SK-N-SH (cell line): ENCODE data around the gene FBXO34. TPM values are rescaled to one million over a fixed set of nuclear protein-coding genes. Genes with fewer than 3 reads are reported as not detected.

Experiments used
- CTCF ChIA-PET: fragments of 300-600, 350-600 bp; formaldehyde crosslinking; extraction: SDS; loops from one replicate; lab custom pipeline; 2021; lab: Yijun Ruan, JAX
- POLR2A ChIA-PET: fragments of 350-600 bp; sonication (Branson Sonifier 250); formaldehyde crosslinking; extraction: SDS; loops from one replicate; lab custom pipeline; 2020; ENCODE audit warnings: antibody characterized with exemption, inconsistent platforms; lab: Yijun Ruan, JAX
- DNase-seq: peaks from one replicate; pipeline ENCODE4 v3.0.0; 2012
- H2AFZ ChIP-seq: fragments of 200-600 bp; sonication (generic); 2 replicates; pipeline ENCODE4 v1.8.1; 2016; ENCODE audit warnings: antibody characterized with exemption, mild to moderate bottlenecking, low read depth
- H3F3A ChIP-seq: fragments of 200-600 bp; sonication (generic); replicated peaks from 2 replicates; pipeline ENCODE3; 2016; ENCODE audit warnings: antibody characterized with exemption, mild to moderate bottlenecking; ENCODE audit not compliant: insufficient read depth
- H3K27ac ChIP-seq, 2 experiments: fragments of 200-500 bp in 1 of 2; fragments of 200-600 bp in 1 of 2; sonication (Bioruptor generic) in 1 of 2; sonication (generic), shearing (Covaris generic) in 1 of 2; 2 replicates each; pipeline versions ENCODE4 v1.5.1 to v1.6.1; 2014 to 2016; ENCODE audit warnings: low read depth in 2 of 2, inconsistent platforms in 1 of 2, low read length in 1 of 2, mild to moderate bottlenecking in 1 of 2, mixed read lengths in 1 of 2
- H3K27me3 ChIP-seq: fragments of 200-600 bp; sonication (generic), shearing (Covaris generic); 2 replicates; pipeline ENCODE4 v1.6.1; 2016; ENCODE audit warnings: mixed run types; ENCODE audit not compliant: insufficient read depth
- H3K36me3 ChIP-seq, 2 experiments: fragments of 200-500 bp in 1 of 2; fragments of 200-600 bp in 1 of 2; sonication (Bioruptor generic) in 1 of 2; sonication (generic) in 1 of 2; replicated peaks in 1 of 2; 2 replicates each; pipeline versions ENCODE3 to v1.5.1; 2014 to 2016; ENCODE audit warnings: low read length in 1 of 2, mild to moderate bottlenecking in 1 of 2; ENCODE audit not compliant: insufficient read depth in 2 of 2, control insufficient read depth in 1 of 2
- H3K4me1 ChIP-seq, 2 experiments: fragments of 200-500 bp in 1 of 2; fragments of 200-600 bp in 1 of 2; sonication (Bioruptor generic) in 1 of 2; sonication (generic), shearing (Covaris generic) in 1 of 2; 2 replicates each; pipeline versions ENCODE4 v1.5.1 to v1.6.1; 2014 to 2016; ENCODE audit warnings: low read depth in 1 of 2, low read length in 1 of 2, mixed run types in 1 of 2; ENCODE audit not compliant: insufficient read depth in 2 of 2, control insufficient read depth in 1 of 2
- H3K4me2 ChIP-seq: fragments of 200-600 bp; sonication (generic), shearing (Covaris generic); 2 replicates; pipeline ENCODE4 v1.6.1; 2017; ENCODE audit warnings: mixed run types
- H3K4me3 ChIP-seq, 2 experiments: fragments of 200-500 bp in 1 of 2; fragments of 200-600 bp in 1 of 2; sonication (Bioruptor generic) in 1 of 2; sonication (generic), shearing (Covaris generic) in 1 of 2; 2 replicates each; pipeline versions ENCODE4 v1.5.1 to v1.8.1; 2014 to 2016; ENCODE audit warnings: low read depth in 2 of 2, inconsistent platforms in 1 of 2, low read length in 1 of 2, mild to moderate bottlenecking in 1 of 2, mixed read lengths in 1 of 2, moderate library complexity in 1 of 2
- H3K79me2 ChIP-seq: fragments of 200-600 bp; sonication (generic); 2 replicates; pipeline ENCODE4 v1.8.1; 2017; ENCODE audit warnings: mild to moderate bottlenecking; ENCODE audit not compliant: insufficient read depth
- H3K9ac ChIP-seq: fragments of 200-600 bp; sonication (generic); 2 replicates; pipeline ENCODE4 v1.6.1; 2017; ENCODE audit warnings: mixed run types
- H3K9me2 ChIP-seq: fragments of 200-600 bp; sonication (generic); 2 replicates; pipeline ENCODE4 v1.6.1; 2017; ENCODE audit warnings: mixed run types
- H3K9me3 ChIP-seq: fragments of 200-600 bp; sonication (generic); 2 replicates; pipeline ENCODE4 v1.6.1; 2017; ENCODE audit warnings: mixed run types, mild to moderate bottlenecking, moderate library complexity
- H4K20me1 ChIP-seq: fragments of 200-600 bp; sonication (generic); 2 replicates; pipeline ENCODE4 v1.6.1; 2017; ENCODE audit warnings: mild to moderate bottlenecking, mixed run types; ENCODE audit not compliant: insufficient read depth
- CHD2 ChIP-seq: fragments of 150-350 bp; IDR thresholded peaks from 2 replicates; pipeline ENCODE4 v1.6.1; 2018; ENCODE audit warnings: low read length; ENCODE audit not compliant: partially characterized antibody
- ELF1 ChIP-seq: IDR thresholded peaks from 2 replicates; pipeline ENCODE4 v1.4.0; 2012
- EZH2phosphoT487 ChIP-seq: fragments of 200-600 bp; sonication (generic); IDR thresholded peaks from 2 replicates; pipeline ENCODE4 v1.6.1; 2017; ENCODE audit warnings: low read depth, mixed run types, mild to moderate bottlenecking, antibody characterized with exemption, moderate library complexity, borderline replicate concordance
- FOXJ3 ChIP-seq: sonication (generic); formaldehyde crosslinking; IDR thresholded peaks from 2 replicates; pipeline ENCODE4 v1.5.1; 2020; ENCODE audit warnings: mild to moderate bottlenecking, missing genetic modification reagents
- JUND ChIP-seq: IDR thresholded peaks from 2 replicates; pipeline ENCODE4 v1.4.0; 2012
- MEF2A ChIP-seq: IDR thresholded peaks from 2 replicates; pipeline ENCODE4 v1.4.0; 2012; ENCODE audit warnings: low read depth, borderline replicate concordance
- NFIC ChIP-seq: IDR thresholded peaks from 2 replicates; pipeline ENCODE4 v1.4.0; 2012; ENCODE audit warnings: borderline replicate concordance
- NRF1 ChIP-seq: IDR thresholded peaks from 2 replicates; pipeline ENCODE4 v1.6.1; 2012; ENCODE audit warnings: low read depth, mild to moderate bottlenecking, low read length
- POLR2AphosphoS5 ChIP-seq: IDR thresholded peaks from 2 replicates; pipeline ENCODE4 v1.6.1; 2012; ENCODE audit warnings: low read depth, low read length
- RFX5 ChIP-seq: IDR thresholded peaks from 2 replicates; pipeline ENCODE4 v1.6.1; 2012; ENCODE audit warnings: mild to moderate bottlenecking, improper control_type of control experiment, low read length
- SIN3A ChIP-seq: IDR thresholded peaks from 2 replicates; pipeline ENCODE4 v1.6.1; 2012; ENCODE audit warnings: low read depth, mild to moderate bottlenecking, low read length, moderate library complexity, borderline replicate concordance
- TAF1 ChIP-seq: IDR thresholded peaks from 2 replicates; pipeline ENCODE4 v1.6.1; 2012; ENCODE audit warnings: low read depth, mild to moderate bottlenecking, low read length, moderate library complexity, borderline replicate concordance
- TCF12 ChIP-seq: IDR thresholded peaks from 2 replicates; pipeline ENCODE4 v1.4.0; 2012
- WGBS: methylation state at CpG from one replicate; pipeline ENCODE4 v1.1.6; 2017; ENCODE audit warnings: low lambda C conversion rate; 5-methylcytosine and 5-hydroxymethylcytosine counted together
- polyA plus RNA-seq, 3 experiments: library from polyadenylated mRNA; depleted of rRNA; stranded (reverse); fragments of >200 nt; gene quantifications; 2 replicates each; pipeline ENCODE4 v1.2.3, GENCODE V29; 2012
- TF ChIP-seq, protein P1 (sequence below): IDR thresholded peaks from 2 replicates; pipeline ENCODE4 v1.4.0; 2012; ENCODE audit warnings: low read depth, borderline replicate concordance
- TF ChIP-seq, protein P2 (sequence below): IDR thresholded peaks from 2 replicates; pipeline ENCODE4 v1.6.1; 2012; ENCODE audit warnings: mild to moderate bottlenecking, low read depth, low read length, moderate library complexity
- TF ChIP-seq, protein P3 (sequence below): fragments of 150-350 bp; IDR thresholded peaks from 2 replicates; pipeline ENCODE4 v1.6.1; 2017; ENCODE audit warnings: antibody characterized with exemption, low read length, low read depth, borderline replicate concordance
- TF ChIP-seq, protein P4 (sequence below): IDR thresholded peaks from 2 replicates; pipeline ENCODE4; 2012
- TF ChIP-seq, protein P5 (sequence below): IDR thresholded peaks from 2 replicates; pipeline ENCODE4 v1.4.0; 2012; ENCODE audit warnings: low read depth, borderline replicate concordance

Gene FBXO34
- polyA plus RNA-seq, 1 of the 3 experiments (the other 2 are of a cell fraction) = 10.0 TPM

DNA sequence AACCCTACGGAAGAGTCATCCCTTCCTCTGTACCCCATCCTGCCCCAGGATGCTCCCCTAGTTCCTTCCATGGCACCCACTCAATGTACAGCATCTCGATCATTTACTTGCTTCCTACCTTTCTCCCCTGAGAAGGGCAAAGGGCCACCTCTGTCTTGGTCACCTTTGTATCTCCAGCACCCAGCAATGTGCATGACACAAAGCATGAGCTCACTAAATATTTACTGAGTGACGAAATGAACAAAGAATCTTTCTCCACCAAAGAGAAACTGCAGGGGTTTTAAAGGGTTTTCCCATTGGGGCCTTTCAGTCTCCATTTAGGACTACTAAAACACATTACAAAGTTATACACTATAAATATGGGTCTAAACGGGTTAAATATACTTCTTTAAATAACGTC lies 109.8 kb downstream of the FBXO34 start:
- TF ChIP-seq NRF1 (no peak), ELF1 (no peak), NFIC (no peak), FOXJ3 (CRISPR knock-in tag) (no peak), EZH2phosphoT487 (no peak), CHD2 (no peak), POLR2AphosphoS5 (no peak), RFX5 (no peak)
- TF ChIP-seq, protein P1, sequence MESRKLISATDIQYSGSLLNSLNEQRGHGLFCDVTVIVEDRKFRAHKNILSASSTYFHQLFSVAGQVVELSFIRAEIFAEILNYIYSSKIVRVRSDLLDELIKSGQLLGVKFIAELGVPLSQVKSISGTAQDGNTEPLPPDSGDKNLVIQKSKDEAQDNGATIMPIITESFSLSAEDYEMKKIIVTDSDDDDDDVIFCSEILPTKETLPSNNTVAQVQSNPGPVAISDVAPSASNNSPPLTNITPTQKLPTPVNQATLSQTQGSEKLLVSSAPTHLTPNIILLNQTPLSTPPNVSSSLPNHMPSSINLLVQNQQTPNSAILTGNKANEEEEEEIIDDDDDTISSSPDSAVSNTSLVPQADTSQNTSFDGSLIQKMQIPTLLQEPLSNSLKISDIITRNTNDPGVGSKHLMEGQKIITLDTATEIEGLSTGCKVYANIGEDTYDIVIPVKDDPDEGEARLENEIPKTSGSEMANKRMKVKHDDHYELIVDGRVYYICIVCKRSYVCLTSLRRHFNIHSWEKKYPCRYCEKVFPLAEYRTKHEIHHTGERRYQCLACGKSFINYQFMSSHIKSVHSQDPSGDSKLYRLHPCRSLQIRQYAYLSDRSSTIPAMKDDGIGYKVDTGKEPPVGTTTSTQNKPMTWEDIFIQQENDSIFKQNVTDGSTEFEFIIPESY = no peak
- POLR2A ChIA-PET = no interaction called here
- 86% methylated on average over 5 of the region's 5 CpGs for WGBS

DNA sequence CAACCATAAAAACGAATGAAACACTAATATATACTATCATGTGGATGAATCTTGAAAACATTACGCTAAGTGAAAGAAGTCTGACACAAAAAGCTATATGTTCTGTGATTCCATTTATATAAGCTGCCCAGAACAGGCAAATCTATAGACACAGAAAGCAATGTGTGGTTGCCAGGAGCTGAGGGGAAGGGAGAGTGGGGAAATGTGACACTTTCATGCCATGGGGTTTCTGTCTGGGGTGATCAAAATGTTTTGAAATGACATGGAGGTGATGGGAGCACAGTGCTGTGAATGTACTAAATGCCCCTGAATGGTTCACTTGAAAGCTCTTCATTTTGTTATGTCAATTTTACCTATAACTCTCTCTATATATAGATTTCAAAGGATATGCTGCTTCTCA lies 110.3 kb downstream of the FBXO34 start:
- H3K27me3 ChIP-seq = no peaks in the 10 kb centered on the region
- no peak overlapping the region for H3K4me3 ChIP-seq
- 93% methylated on average over 2 of the region's 2 CpGs for WGBS
- no peak overlapping the region for H3K27ac ChIP-seq
- H3K9me2 ChIP-seq = no peaks in the 10 kb centered on the region
- H3K4me1 ChIP-seq = no peaks in the 10 kb centered on the region
- no peaks in the 10 kb centered on the region for H3K79me2 ChIP-seq
- no peak for DNase-seq
- ChIA-PET POLR2A (no interaction called here), CTCF (interaction anchor here (0.7 to 1.5 kb wide), 2 partner anchors 25 to 111 kb away, joined by 3 to 4 read pairs; no protein-coding TSS in a partner anchor)
- H2AFZ ChIP-seq = no peak overlapping the region
- H4K20me1 ChIP-seq = no peaks in the 10 kb centered on the region
- H3K36me3 ChIP-seq = peaks cover 25 to 28% of the 10 kb centered on the region in 2 experiments
- H3F3A ChIP-seq = no peaks in the 10 kb centered on the region
- no peak overlapping the region for H3K9ac ChIP-seq
- no peak overlapping the region for H3K4me2 ChIP-seq
- no peaks in the 10 kb centered on the region for H3K9me3 ChIP-seq
- TF ChIP-seq JUND (no peak), POLR2AphosphoS5 (no peak), TAF1 (no peak), SIN3A (no peak), TCF12 (no peak), MEF2A (no peak)
- TF ChIP-seq, protein P1 = no peak
- TF ChIP-seq, protein P2, sequence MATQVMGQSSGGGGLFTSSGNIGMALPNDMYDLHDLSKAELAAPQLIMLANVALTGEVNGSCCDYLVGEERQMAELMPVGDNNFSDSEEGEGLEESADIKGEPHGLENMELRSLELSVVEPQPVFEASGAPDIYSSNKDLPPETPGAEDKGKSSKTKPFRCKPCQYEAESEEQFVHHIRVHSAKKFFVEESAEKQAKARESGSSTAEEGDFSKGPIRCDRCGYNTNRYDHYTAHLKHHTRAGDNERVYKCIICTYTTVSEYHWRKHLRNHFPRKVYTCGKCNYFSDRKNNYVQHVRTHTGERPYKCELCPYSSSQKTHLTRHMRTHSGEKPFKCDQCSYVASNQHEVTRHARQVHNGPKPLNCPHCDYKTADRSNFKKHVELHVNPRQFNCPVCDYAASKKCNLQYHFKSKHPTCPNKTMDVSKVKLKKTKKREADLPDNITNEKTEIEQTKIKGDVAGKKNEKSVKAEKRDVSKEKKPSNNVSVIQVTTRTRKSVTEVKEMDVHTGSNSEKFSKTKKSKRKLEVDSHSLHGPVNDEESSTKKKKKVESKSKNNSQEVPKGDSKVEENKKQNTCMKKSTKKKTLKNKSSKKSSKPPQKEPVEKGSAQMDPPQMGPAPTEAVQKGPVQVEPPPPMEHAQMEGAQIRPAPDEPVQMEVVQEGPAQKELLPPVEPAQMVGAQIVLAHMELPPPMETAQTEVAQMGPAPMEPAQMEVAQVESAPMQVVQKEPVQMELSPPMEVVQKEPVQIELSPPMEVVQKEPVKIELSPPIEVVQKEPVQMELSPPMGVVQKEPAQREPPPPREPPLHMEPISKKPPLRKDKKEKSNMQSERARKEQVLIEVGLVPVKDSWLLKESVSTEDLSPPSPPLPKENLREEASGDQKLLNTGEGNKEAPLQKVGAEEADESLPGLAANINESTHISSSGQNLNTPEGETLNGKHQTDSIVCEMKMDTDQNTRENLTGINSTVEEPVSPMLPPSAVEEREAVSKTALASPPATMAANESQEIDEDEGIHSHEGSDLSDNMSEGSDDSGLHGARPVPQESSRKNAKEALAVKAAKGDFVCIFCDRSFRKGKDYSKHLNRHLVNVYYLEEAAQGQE = no peak
- TF ChIP-seq, protein P3, sequence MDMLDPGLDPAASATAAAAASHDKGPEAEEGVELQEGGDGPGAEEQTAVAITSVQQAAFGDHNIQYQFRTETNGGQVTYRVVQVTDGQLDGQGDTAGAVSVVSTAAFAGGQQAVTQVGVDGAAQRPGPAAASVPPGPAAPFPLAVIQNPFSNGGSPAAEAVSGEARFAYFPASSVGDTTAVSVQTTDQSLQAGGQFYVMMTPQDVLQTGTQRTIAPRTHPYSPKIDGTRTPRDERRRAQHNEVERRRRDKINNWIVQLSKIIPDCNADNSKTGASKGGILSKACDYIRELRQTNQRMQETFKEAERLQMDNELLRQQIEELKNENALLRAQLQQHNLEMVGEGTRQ = no peak
- TF ChIP-seq, protein P4, sequence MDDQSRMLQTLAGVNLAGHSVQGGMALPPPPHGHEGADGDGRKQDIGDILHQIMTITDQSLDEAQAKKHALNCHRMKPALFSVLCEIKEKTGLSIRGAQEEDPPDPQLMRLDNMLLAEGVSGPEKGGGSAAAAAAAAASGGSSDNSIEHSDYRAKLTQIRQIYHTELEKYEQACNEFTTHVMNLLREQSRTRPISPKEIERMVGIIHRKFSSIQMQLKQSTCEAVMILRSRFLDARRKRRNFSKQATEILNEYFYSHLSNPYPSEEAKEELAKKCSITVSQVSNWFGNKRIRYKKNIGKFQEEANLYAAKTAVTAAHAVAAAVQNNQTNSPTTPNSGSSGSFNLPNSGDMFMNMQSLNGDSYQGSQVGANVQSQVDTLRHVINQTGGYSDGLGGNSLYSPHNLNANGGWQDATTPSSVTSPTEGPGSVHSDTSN = no peak
- TF ChIP-seq, protein P5, sequence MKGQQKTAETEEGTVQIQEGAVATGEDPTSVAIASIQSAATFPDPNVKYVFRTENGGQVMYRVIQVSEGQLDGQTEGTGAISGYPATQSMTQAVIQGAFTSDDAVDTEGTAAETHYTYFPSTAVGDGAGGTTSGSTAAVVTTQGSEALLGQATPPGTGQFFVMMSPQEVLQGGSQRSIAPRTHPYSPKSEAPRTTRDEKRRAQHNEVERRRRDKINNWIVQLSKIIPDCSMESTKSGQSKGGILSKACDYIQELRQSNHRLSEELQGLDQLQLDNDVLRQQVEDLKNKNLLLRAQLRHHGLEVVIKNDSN = no peak

More for the DNA sequence above, 109.8 kb downstream of the FBXO34 start:
- Histone ChIP-seq H3K79me2 (no peaks in the 10 kb centered on the region), H3K27ac (no peak overlapping the region), H3K9me2 (no peaks in the 10 kb centered on the region), H4K20me1 (no peaks in the 10 kb centered on the region), H3K4me2 (no peak overlapping the region), H3F3A (no peaks in the 10 kb centered on the region), H3K9me3 (no peaks in the 10 kb centered on the region), H3K36me3 (peaks cover 25 to 33% of the 10 kb centered on the region in 2 experiments), H3K4me1 (no peaks in the 10 kb centered on the region), H3K9ac (no peak overlapping the region), H3K4me3 (no peak overlapping the region), H2AFZ (no peak overlapping the region), H3K27me3 (no peaks in the 10 kb centered on the region)
- DNase-seq = no peak
- CTCF ChIA-PET = no interaction called here
